Middle frontal gyrus (tissue), 1 donor: ENCODE results near the gene MGAT3.
A peak's percentile ranks its signal among the peaks of the same experiment; 100 is the strongest.
"Not testable (repeated sequence)": the region's sequence is repeated elsewhere in the genome, so short reads cannot be mapped to it uniquely, and the experiment has no call there.

ENCODE experiments used
- DNase-seq: peaks from one replicate; pipeline ENCODE4 v3.0.0-alpha.2; 2015; ENCODE audit warnings: low spot score; ENCODE audit errors: extremely low spot score

The MGAT3 gene

GRCh38 chr22:39490135-39490798 lies 33.5 kb downstream of the MGAT3 start:
- DNase-seq = peak; percentile 76

- no peak for DNase-seq
Measured at GRCh38 chr22:39490966-39491680, 34.3 kb downstream of the MGAT3 start.

- no peak for DNase-seq
Measured at GRCh38 chr22:39491696-39492095, 34.9 kb downstream of the MGAT3 start.

GRCh38 chr22:39492186-39492585 lies 35.4 kb downstream of the MGAT3 start:
- no peak for DNase-seq

GRCh38 chr22:39493759-39494158 lies 36.9 kb downstream of the MGAT3 start:
- DNase-seq = no peak

- no peak for DNase-seq
Measured at GRCh38 chr22:39494471-39495120, 37.8 kb downstream of the MGAT3 start.

- peak; percentile 78 for DNase-seq
Measured at GRCh38 chr22:39496131-39496838, 39.5 kb downstream of the MGAT3 start.

GRCh38 chr22:39497429-39497828 lies 40.6 kb downstream of the MGAT3 start:
- no peak for DNase-seq

GRCh38 chr22:39498368-39498767 lies 41.6 kb downstream of the MGAT3 start:
- DNase-seq = no peak

- DNase-seq = no peak
Measured at GRCh38 chr22:39498802-39499201, 42.0 kb downstream of the MGAT3 start.

- no peak for DNase-seq
Measured at GRCh38 chr22:39500101-39500500, 43.3 kb downstream of the MGAT3 start.

- DNase-seq = no peak
Measured at GRCh38 chr22:39501644-39502108, 44.9 kb downstream of the MGAT3 start.

GRCh38 chr22:39502109-39502788 lies 45.4 kb downstream of the MGAT3 start, which contains the start of gene MIEF1:
Gene MIEF1 (plus strand): TSS chr22:39502290. CDS start chr22:39511295, 9,005 bp downstream.
- peak; percentile 91 for DNase-seq

- no peak for DNase-seq
Measured at GRCh38 chr22:39502789-39503409, 46.1 kb downstream of the MGAT3 start.

- no peak for DNase-seq
Measured at GRCh38 chr22:39503630-39504029, 46.8 kb downstream of the MGAT3 start.

- no peak for DNase-seq
Measured at GRCh38 chr22:39504071-39504470, 47.3 kb downstream of the MGAT3 start.

- not testable (repeated sequence) for DNase-seq
Measured at GRCh38 chr22:39507021-39507420, 50.2 kb downstream of the MGAT3 start.

GRCh38 chr22:39508393-39508792 lies 51.6 kb downstream of the MGAT3 start:
- no peak for DNase-seq

- no peak for DNase-seq
Measured at GRCh38 chr22:39510529-39511149, 53.8 kb downstream of the MGAT3 start.

- DNase-seq = no peak
Measured at GRCh38 chr22:39511226-39511625, 54.4 kb downstream of the MGAT3 start.
